Upper lobe of left lung (tissue), 6 donors: Measurements from ENCODE around the gene GPR146. TPM values are rescaled to one million over a fixed set of nuclear protein-coding genes. Genes with fewer than 3 reads are reported as not detected.

Experiments used
- ATAC-seq, 2 donors: fragments of 200-7000 bp; cut with Tn5 transposase; one replicate each; pipeline ENCODE4 v1.9.1; 2022; ENCODE audit warnings: mild to moderate bottlenecking in 2 of 2, moderate library complexity in 2 of 2; ENCODE audit not compliant: low FRiP score in 2 of 2
- DNase-seq, 2 donors: peaks; one replicate each; pipeline ENCODE4 v3.0.0-alpha.2; 2019 to 2020
- H3K27ac ChIP-seq, 4 donors: fragments of 200-600 bp; sonication (generic); one replicate each; pipeline ENCODE4 v1.5.1; 2016 to 2019
- H3K27me3 ChIP-seq, 4 donors: fragments of 200-600 bp; sonication (generic); one replicate each; pipeline ENCODE4 v1.5.1; 2017 to 2019
- H3K36me3 ChIP-seq, 4 donors: fragments of 200-600 bp; sonication (generic); one replicate each; pipeline ENCODE4 v1.5.1; 2016 to 2019
- H3K4me1 ChIP-seq, 4 donors: fragments of 200-600 bp; sonication (generic); one replicate each; pipeline ENCODE4 v1.5.1; 2018 to 2019
- H3K4me3 ChIP-seq, 4 donors: fragments of 200-600 bp; sonication (generic); one replicate each; pipeline ENCODE4 v1.5.1; 2017 to 2019; ENCODE audit warnings: mild to moderate bottlenecking in 2 of 4, moderate library complexity in 1 of 4
- H3K9me3 ChIP-seq, 4 donors: fragments of 200-600 bp; sonication (generic); one replicate each; pipeline ENCODE4 v1.5.1; 2018 to 2019
- CTCF ChIP-seq, 6 experiments: fragments of 450-650 bp in 4 of 6; fragments of 200-600 bp in 2 of 6; sonication (generic) in 2 of 6; IDR thresholded peaks; one replicate each; pipeline ENCODE4 v1.5.1; 2016 to 2019; ENCODE audit warnings: antibody characterized with exemption in 6 of 6
- EP300 ChIP-seq, 4 donors: sonication (generic); formaldehyde crosslinking; IDR thresholded peaks; one replicate each; pipeline ENCODE4 v1.5.1; 2017; ENCODE audit warnings: antibody characterized with exemption in 4 of 4, control low read depth in 2 of 4
- POLR2A ChIP-seq, 4 donors: fragments of 450-650 bp; IDR thresholded peaks; one replicate each; pipeline ENCODE4 v1.5.1; 2016 to 2017; ENCODE audit warnings: antibody characterized with exemption in 4 of 4, mild to moderate bottlenecking in 2 of 4
- POLR2AphosphoS5 ChIP-seq, 2 donors: sonication (generic); formaldehyde crosslinking; IDR thresholded peaks; one replicate each; pipeline ENCODE4 v1.5.1; 2017; ENCODE audit warnings: antibody characterized with exemption in 2 of 2
- WGBS, 2 donors: methylation state at CpG; one replicate each; pipeline ENCODE4 v1.1.5; 2017 to 2018; 5-methylcytosine and 5-hydroxymethylcytosine counted together
- total RNA-seq, 6 donors: library from RNA; depleted of rRNA in 4 of 6; stranded (reverse); fragments of >200 nt in 4 of 6; gene quantifications; one replicate each; pipeline versions ENCODE4 v1.1.0 to v1.2.1, GENCODE V29; 2016 to 2021
- donor health status: DM: no; HTN: no; CAD: no; lungs with moderate emphysema.
- donor health status: DM: no; HTN: yes; CAD: no; lungs with severe emphysema.

GPR146 gene
- total RNA-seq, 6 donors from 2014 or later: 11.2 to 32.8 (median 28.9) TPM

- WGBS, 2 donors: 39 to 43% methylated on average over 37 of the region's 55 CpGs
- ATAC-seq: peak in 1 of 2 donors; percentile 44
- H3K27me3 ChIP-seq: no peaks in the 10 kb centered on the region
- H3K4me3 ChIP-seq: peak overlapping the region in 3 of 4 donors; percentile 16 to 31 (median 21)
- TF ChIP-seq CTCF (IDR thresholded peaks at IDR 0.05) (no peak), POLR2A (IDR thresholded peaks at IDR 0.05) (no peak), EP300 (IDR thresholded peaks at IDR 0.05) (no peak), POLR2AphosphoS5 (IDR thresholded peaks at IDR 0.05) (no peak)
- peak overlapping the region; percentile 73 to 89 (median 80) for H3K27ac ChIP-seq
- no peaks in the 10 kb centered on the region for H3K9me3 ChIP-seq
- peak; percentile 80 to 86 for DNase-seq
- peaks cover 37 to 57% (median 43%) of the 10 kb centered on the region in 4 donors for H3K4me1 ChIP-seq
- peaks cover 0 to 17% (median 6%) of the 10 kb centered on the region in 4 donors for H3K36me3 ChIP-seq
These were observed 15.1 kb downstream of the GPR146 start for GRCh38 chr7:1059200-1060091.

GRCh38 chr7:1060315-1061072 lies 16.1 kb downstream of the GPR146 start:
- DNase-seq (peak; percentile 61 to 83), ATAC-seq (peak in 1 of 2 donors; percentile 28)
- H3K27me3 ChIP-seq: no peaks in the 10 kb centered on the region
- H3K4me1 ChIP-seq: peaks cover 33 to 53% (median 41%) of the 10 kb centered on the region in 4 donors
- H3K36me3 ChIP-seq: peaks cover 0 to 17% (median 6%) of the 10 kb centered on the region in 4 donors
- no peak for TF ChIP-seq POLR2A (IDR thresholded peaks at IDR 0.05)
- TF ChIP-seq POLR2AphosphoS5 (IDR thresholded peaks at IDR 0.05): peak in 1 of 2 donors; percentile 16
- peak in 1 of 4 donors; percentile 23 for TF ChIP-seq EP300 (IDR thresholded peaks at IDR 0.05)
- peak overlapping the region in 3 of 4 donors; percentile 16 to 31 (median 21) for H3K4me3 ChIP-seq
- H3K9me3 ChIP-seq: no peaks in the 10 kb centered on the region
- WGBS, 2 donors: 38% methylated on average over 16 to 33 of the region's 35 CpGs
- peak overlapping the region; percentile 65 to 89 (median 80) for H3K27ac ChIP-seq

GRCh38 chr7:1061180-1061579 lies 16.8 kb downstream of the GPR146 start:
- DNase-seq (peak in 1 of 2 donors; percentile 49), ATAC-seq (no peak)
- H3K4me3 ChIP-seq: no peak overlapping the region
- peaks cover 33 to 53% (median 41%) of the 10 kb centered on the region in 4 donors for H3K4me1 ChIP-seq
- peaks cover 0 to 17% (median 6%) of the 10 kb centered on the region in 4 donors for H3K36me3 ChIP-seq
- TF ChIP-seq EP300 (IDR thresholded peaks at IDR 0.05) (no peak), CTCF (IDR thresholded peaks at IDR 0.05) (no peak), POLR2A (IDR thresholded peaks at IDR 0.05) (no peak), POLR2AphosphoS5 (IDR thresholded peaks at IDR 0.05) (no peak)
- WGBS, 2 donors: 94% methylated on average over 8 to 9 of the region's 9 CpGs
- H3K27ac ChIP-seq: peak overlapping the region; percentile 65 to 89 (median 80)
- H3K9me3 ChIP-seq: no peaks in the 10 kb centered on the region
- H3K27me3 ChIP-seq: no peaks in the 10 kb centered on the region

GRCh38 chr7:1062296-1063294 lies 18.2 kb downstream of the GPR146 start:
- no peaks in the 10 kb centered on the region for H3K9me3 ChIP-seq
- peaks cover 0 to 13% (median 4%) of the 10 kb centered on the region in 4 donors for H3K36me3 ChIP-seq
- no peak overlapping the region for H3K27ac ChIP-seq
- WGBS, 2 donors: 80 to 89% methylated on average over 32 to 33 of the region's 33 CpGs
- H3K4me3 ChIP-seq: no peak overlapping the region
- DNase-seq: peak in 1 of 2 donors; percentile 52
- no peak for ATAC-seq
- TF ChIP-seq EP300 (IDR thresholded peaks at IDR 0.05): no peak
- TF ChIP-seq POLR2A (IDR thresholded peaks at IDR 0.05): no peak
- no peak for TF ChIP-seq POLR2AphosphoS5 (IDR thresholded peaks at IDR 0.05)
- no peak for TF ChIP-seq CTCF (IDR thresholded peaks at IDR 0.05)
- H3K27me3 ChIP-seq: no peaks in the 10 kb centered on the region
- peaks cover 30 to 48% (median 33%) of the 10 kb centered on the region in 4 donors for H3K4me1 ChIP-seq
